Measurements from ENCODE around the gene TENT4B. TPM values are rescaled to one million over a fixed set of nuclear protein-coding genes. Genes with fewer than 3 reads are reported as not detected.

TENT4B gene
- total RNA-seq, 1 donor from 2014 or later: 10.9 TPM

DNA sequence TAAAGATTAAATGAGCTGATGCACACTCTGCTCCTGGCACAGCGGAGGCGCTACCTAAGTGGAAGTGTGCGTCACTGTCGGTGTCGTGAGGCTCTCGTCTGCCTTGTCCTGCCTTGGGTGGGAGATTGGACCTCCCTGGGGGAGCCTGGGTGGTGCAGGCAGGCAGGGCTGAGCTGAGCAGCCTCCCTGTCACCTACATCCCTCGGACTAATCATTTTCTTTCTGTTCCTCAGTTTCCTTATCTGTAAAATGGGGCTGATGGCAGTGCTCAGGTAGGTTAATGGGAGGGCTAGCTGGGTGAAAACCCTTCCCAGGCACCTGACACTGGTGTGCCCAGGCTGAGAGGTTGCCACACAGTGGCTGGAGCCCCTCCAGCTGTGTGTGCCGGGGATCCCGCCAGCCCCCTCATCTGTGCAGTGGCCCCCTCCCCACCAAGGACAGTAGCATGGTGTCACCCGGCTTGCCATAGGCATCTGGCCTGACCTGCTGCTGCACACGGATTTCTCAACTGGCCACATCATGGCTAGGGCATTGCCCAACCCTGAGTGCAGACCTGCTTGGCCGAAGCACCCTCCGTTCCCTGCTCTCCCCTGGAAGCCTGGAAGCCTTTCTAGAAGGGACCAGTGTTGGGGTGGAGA is 117.5 kb downstream of the TENT4B start:
- no peaks in the 10 kb centered on the region for H3K9me3 Mint-ChIP-seq
- TF ChIP-seq CTCF (IDR thresholded peaks at IDR 0.05; ENCODE audit: unreplicated experiment): no peak
- no peak overlapping the region for H3K27ac Mint-ChIP-seq
- no peaks in the 10 kb centered on the region for H3K36me3 Mint-ChIP-seq
- H3K27me3 Mint-ChIP-seq (ENCODE audit: low read depth): no peaks in the 10 kb centered on the region
- H3K4me1 Mint-ChIP-seq: peaks cover 9% of the 10 kb centered on the region
- DNase-seq (ENCODE audit: low spot score in 2 of 2, unreplicated experiment in 2 of 2): no peak
- no peak overlapping the region for H3K4me3 Mint-ChIP-seq

DNA sequence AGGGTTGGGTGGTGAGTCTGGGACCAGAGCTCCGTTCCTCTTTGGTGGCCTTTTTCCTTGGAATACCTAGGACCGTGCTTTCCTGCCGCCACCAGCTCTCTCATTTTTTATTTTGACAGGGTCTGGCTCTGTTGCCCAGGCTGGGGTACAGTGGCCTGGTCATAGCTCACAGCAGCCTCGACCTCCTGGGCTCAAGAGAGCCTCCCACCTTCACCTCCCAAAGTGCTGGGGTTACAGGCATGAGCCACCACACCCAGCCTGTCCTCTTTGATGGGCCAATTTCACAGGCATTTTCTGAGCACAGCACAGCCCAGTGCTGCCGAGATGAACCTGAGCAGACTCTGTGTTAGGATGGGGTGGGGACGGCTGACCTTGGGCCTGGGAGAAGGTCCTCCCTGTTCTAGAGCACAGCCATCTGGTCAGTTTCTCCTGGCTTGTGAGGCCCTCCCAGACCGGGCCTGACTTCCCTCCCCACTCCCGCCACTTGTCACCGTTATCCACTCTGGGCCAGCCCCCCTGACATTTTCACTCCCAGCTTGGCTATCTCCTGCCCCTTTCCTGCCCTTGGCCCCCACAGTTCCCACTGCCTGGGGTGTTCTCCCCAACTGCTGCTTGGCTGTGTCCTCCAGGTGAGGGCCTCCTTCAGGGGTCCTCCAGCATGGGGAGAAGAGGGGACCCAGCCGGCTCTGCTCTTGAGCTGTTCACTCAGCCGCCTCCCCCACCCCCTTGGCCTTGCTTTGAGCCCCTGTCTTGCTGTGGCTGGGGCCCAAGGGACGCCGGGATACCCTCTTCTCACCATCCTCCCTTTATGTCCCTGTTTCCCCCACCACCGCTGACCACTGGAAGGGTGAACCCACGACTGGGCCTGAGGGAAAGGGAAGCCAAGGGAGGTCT is 118.3 kb downstream of the TENT4B start:
- H3K4me3 Mint-ChIP-seq: no peak overlapping the region
- H3K27me3 Mint-ChIP-seq (ENCODE audit: low read depth): no peaks in the 10 kb centered on the region
- H3K9me3 Mint-ChIP-seq: no peaks in the 10 kb centered on the region
- H3K4me1 Mint-ChIP-seq: peaks cover 8% of the 10 kb centered on the region
- no peaks in the 10 kb centered on the region for H3K36me3 Mint-ChIP-seq
- no peak overlapping the region for H3K27ac Mint-ChIP-seq
- DNase-seq (ENCODE audit: low spot score in 2 of 2, unreplicated experiment in 2 of 2): no peak
- no peak for TF ChIP-seq CTCF (IDR thresholded peaks at IDR 0.05; ENCODE audit: unreplicated experiment)

DNA sequence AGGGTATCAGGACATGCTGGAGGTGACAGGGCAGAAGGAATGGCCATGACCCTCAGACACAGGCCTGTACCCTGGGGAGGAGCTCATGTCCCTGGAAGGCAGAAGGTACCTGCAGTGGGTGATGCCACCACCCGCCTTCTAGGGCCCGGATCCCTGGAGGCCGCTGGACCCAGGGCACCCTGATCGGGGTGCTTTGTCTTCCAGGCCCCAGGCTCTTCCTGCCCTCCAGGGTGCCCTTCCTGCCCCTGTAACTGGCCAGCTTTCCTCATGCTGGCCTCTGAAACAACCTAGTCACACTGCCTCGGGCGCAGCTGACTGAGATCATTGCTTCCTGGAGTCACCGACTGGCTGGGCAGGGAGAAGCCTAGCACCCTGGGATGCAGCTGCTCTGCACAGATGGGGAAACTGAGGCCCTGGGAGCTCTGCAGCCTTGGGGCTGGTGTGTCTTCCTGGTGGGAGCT is 119.0 kb downstream of the TENT4B start:
- Mint-ChIP-seq H3K36me3 (no peaks in the 10 kb centered on the region), H3K27me3 (ENCODE audit: low read depth) (no peaks in the 10 kb centered on the region), H3K27ac (no peak overlapping the region), H3K4me1 (peaks cover under 1% of the 10 kb centered on the region), H3K9me3 (no peaks in the 10 kb centered on the region), H3K4me3 (no peak overlapping the region)
- TF ChIP-seq CTCF (IDR thresholded peaks at IDR 0.05; ENCODE audit: unreplicated experiment): no peak
- no peak for DNase-seq (ENCODE audit: low spot score in 2 of 2, unreplicated experiment in 2 of 2)

DNA sequence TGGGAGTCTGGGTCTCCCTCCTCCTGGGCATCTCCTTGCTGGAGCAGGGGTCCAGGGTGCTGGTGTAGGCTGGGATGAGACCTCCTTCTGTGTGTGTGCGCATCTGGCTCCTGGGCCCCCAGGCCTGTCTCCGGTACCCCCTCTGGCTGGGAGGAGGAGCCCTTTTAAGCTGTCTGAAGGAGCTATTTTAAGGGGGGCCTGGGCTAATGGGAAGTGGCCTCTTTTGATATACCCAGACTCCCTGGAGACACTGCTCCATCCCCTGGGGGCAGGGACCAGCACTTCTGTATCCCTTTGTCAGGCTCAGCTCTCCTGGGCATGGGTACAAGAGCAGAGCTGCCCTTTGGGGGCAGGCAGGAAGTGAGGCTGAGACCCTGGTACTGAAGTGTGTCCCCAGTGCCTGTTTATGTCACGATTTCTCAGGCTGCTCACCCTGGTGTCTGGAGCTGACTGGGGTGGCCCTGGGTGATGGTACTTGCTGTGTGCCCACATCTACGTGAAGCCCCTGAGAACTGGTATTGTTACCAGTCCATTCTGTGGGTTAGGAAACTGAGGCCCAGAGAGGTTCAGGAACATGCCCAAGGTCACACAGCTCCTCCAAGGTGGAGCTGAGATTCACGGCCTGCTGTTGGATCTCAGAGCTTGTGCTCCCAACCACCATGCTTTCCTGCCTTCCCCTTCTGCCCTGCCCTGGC is 119.7 kb downstream of the TENT4B start:
- Mint-ChIP-seq H3K9me3 (no peaks in the 10 kb centered on the region), H3K4me1 (no peaks in the 10 kb centered on the region), H3K4me3 (no peak overlapping the region), H3K27me3 (ENCODE audit: low read depth) (no peaks in the 10 kb centered on the region), H3K27ac (no peak overlapping the region), H3K36me3 (no peaks in the 10 kb centered on the region)
- DNase-seq (ENCODE audit: low spot score in 2 of 2, unreplicated experiment in 2 of 2): no peak
- TF ChIP-seq CTCF (IDR thresholded peaks at IDR 0.05; ENCODE audit: unreplicated experiment): no peak

DNA sequence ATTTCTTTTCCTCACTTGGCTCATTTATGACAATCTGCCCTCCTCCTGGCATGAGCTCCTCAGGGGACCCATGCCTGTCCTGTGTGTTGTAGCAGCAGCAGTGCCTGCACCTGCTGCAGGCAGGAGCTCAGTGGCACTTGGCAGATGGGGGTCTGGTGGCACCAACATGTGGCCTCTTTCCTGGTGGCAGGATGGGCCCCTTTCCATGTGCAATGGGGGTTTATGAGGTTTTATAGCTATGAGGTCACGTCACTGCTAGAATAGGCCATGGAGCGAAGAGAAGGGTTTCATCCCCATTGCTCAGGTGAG is 120.2 kb downstream of the TENT4B start:
- Mint-ChIP-seq H3K9me3 (peaks cover 3% of the 10 kb centered on the region), H3K4me1 (no peaks in the 10 kb centered on the region), H3K4me3 (no peak overlapping the region), H3K36me3 (peaks cover 1% of the 10 kb centered on the region), H3K27ac (no peak overlapping the region), H3K27me3 (ENCODE audit: low read depth) (no peaks in the 10 kb centered on the region)
- no peak for DNase-seq (ENCODE audit: low spot score in 2 of 2, unreplicated experiment in 2 of 2)
- TF ChIP-seq CTCF (IDR thresholded peaks at IDR 0.05; ENCODE audit: unreplicated experiment): no peak
